NB4 (cell line): ENCODE data around the gene WRAP53.

Source experiments
- CTCF ChIP-seq: IDR thresholded peaks from one replicate; pipeline ENCODE4 v1.5.1; 2012; ENCODE audit warnings: low read depth, low read length
- POLR2A ChIP-seq: IDR thresholded peaks from 2 replicates; pipeline ENCODE4 v1.6.1; 2011; ENCODE audit warnings: mild to moderate bottlenecking; ENCODE audit not compliant: insufficient read length; ENCODE audit errors: extremely low read depth

- TF ChIP-seq CTCF, result no peak
- TF ChIP-seq POLR2A, result no peak
These were observed 59.4 kb downstream of the WRAP53 start for GRCh38 chr17:7747635-7748071.
